HG02884 (cell line): Measurements from ENCODE around the gene CYP4V2.
A peak's percentile ranks its signal among the peaks of the same experiment; 100 is the strongest.

ENCODE experiments used
- ATAC-seq: cut with Tn5 transposase; IDR thresholded peaks from one replicate; pipeline ENCODE4 v1.9.1; 2021; ENCODE audit warnings: mild to moderate bottlenecking, moderate library complexity; ENCODE audit not compliant: unreplicated experiment

Gene CYP4V2

GRCh38 chr4:186191200-186192065, at the start of gene CYP4V2:
CYP4V2 (plus strand) TSS chr4:186191567; CDS start chr4:186191824, 257 bp downstream.
- peak; percentile 85 for ATAC-seq

- peak; percentile 28 for ATAC-seq
Observed at GRCh38 chr4:186144198-186144945, 47.0 kb upstream of the CYP4V2 start.

- peak; percentile 46 for ATAC-seq
Observed at GRCh38 chr4:186144946-186145569, 46.3 kb upstream of the CYP4V2 start.

- no peak for ATAC-seq
Observed at GRCh38 chr4:186146458-186146857, 44.9 kb upstream of the CYP4V2 start.

GRCh38 chr4:186148336-186148975, 42.9 kb upstream of the CYP4V2 start:
- ATAC-seq = no peak

GRCh38 chr4:186149872-186150271, 41.5 kb upstream of the CYP4V2 start:
- no peak for ATAC-seq

- no peak for ATAC-seq
Observed at GRCh38 chr4:186150926-186151325, 40.4 kb upstream of the CYP4V2 start.

- no peak for ATAC-seq
Observed at GRCh38 chr4:186151499-186151898, 39.9 kb upstream of the CYP4V2 start.

- ATAC-seq = no peak
Observed at GRCh38 chr4:186158021-186158813, 33.1 kb upstream of the CYP4V2 start.

GRCh38 chr4:186158966-186159365, 32.4 kb upstream of the CYP4V2 start:
- no peak for ATAC-seq

- no peak for ATAC-seq
Observed at GRCh38 chr4:186159613-186160012, 31.8 kb upstream of the CYP4V2 start.

GRCh38 chr4:186161138-186161537, 30.2 kb upstream of the CYP4V2 start:
- peak; percentile 96 for ATAC-seq

GRCh38 chr4:186166852-186167512, 24.4 kb upstream of the CYP4V2 start:
- ATAC-seq = no peak

- ATAC-seq = no peak
Observed at GRCh38 chr4:186167605-186168004, 23.8 kb upstream of the CYP4V2 start.

- ATAC-seq = no peak
Observed at GRCh38 chr4:186168750-186169149, 22.6 kb upstream of the CYP4V2 start.

- ATAC-seq = no peak
Observed at GRCh38 chr4:186169333-186169944, 21.9 kb upstream of the CYP4V2 start.

- ATAC-seq = no peak
Observed at GRCh38 chr4:186169945-186170802, 21.2 kb upstream of the CYP4V2 start.

- no peak for ATAC-seq
Observed at GRCh38 chr4:186170966-186171365, 20.4 kb upstream of the CYP4V2 start.
